Measurements from ENCODE around the gene CACNA2D3.

The CACNA2D3 gene

GRCh38 chr3:54668236-54668635 is 545.9 kb downstream of the CACNA2D3 start:
- H3K27me3 ChIP-seq (ENCODE audit: control insufficient read depth, insufficient read depth, low read length): no peaks in the 10 kb centered on the region
- H3K9ac ChIP-seq: no peak overlapping the region
- no peak overlapping the region for H3K4me3 ChIP-seq (ENCODE audit: low read depth, low read length)
- TF ChIP-seq CTCF (IDR thresholded peaks at IDR 0.05): no peak
- H3K9me3 ChIP-seq (ENCODE audit: control insufficient read depth, low read length): no peaks in the 10 kb centered on the region
- no peak overlapping the region for H3K4me2 ChIP-seq (ENCODE audit: low read length)
- no peaks in the 10 kb centered on the region for H3K36me3 ChIP-seq (ENCODE audit: control insufficient read depth, insufficient read depth, low read length)
- H3K4me1 ChIP-seq: no peaks in the 10 kb centered on the region
- H3K79me2 ChIP-seq: no peaks in the 10 kb centered on the region
- no peak overlapping the region for H2AFZ ChIP-seq
- H3K27ac ChIP-seq: no peak overlapping the region

GRCh38 chr3:54670201-54671000 is 548.0 kb downstream of the CACNA2D3 start:
- Histone ChIP-seq H3K27ac (no peak overlapping the region), H3K4me2 (ENCODE audit: low read length) (no peak overlapping the region), H3K4me3 (ENCODE audit: low read depth, low read length) (no peak overlapping the region), H3K79me2 (no peaks in the 10 kb centered on the region), H3K9ac (no peak overlapping the region), H3K27me3 (ENCODE audit: control insufficient read depth, insufficient read depth, low read length) (no peaks in the 10 kb centered on the region), H2AFZ (no peak overlapping the region), H3K36me3 (ENCODE audit: control insufficient read depth, insufficient read depth, low read length) (no peaks in the 10 kb centered on the region), H3K4me1 (no peaks in the 10 kb centered on the region), H3K9me3 (ENCODE audit: control insufficient read depth, low read length) (no peaks in the 10 kb centered on the region)
- TF ChIP-seq CTCF (IDR thresholded peaks at IDR 0.05): no peak

- H3K4me2 ChIP-seq (ENCODE audit: low read length): no peak overlapping the region
- H3K9ac ChIP-seq: no peak overlapping the region
- TF ChIP-seq CTCF (IDR thresholded peaks at IDR 0.05): no peak
- H3K27me3 ChIP-seq (ENCODE audit: control insufficient read depth, insufficient read depth, low read length): no peaks in the 10 kb centered on the region
- H2AFZ ChIP-seq: no peak overlapping the region
- H3K79me2 ChIP-seq: no peaks in the 10 kb centered on the region
- H3K36me3 ChIP-seq (ENCODE audit: control insufficient read depth, insufficient read depth, low read length): no peaks in the 10 kb centered on the region
- no peaks in the 10 kb centered on the region for H3K9me3 ChIP-seq (ENCODE audit: control insufficient read depth, low read length)
- H3K4me3 ChIP-seq (ENCODE audit: low read depth, low read length): no peak overlapping the region
- no peaks in the 10 kb centered on the region for H3K4me1 ChIP-seq
- no peak overlapping the region for H3K27ac ChIP-seq
These were observed 549.2 kb downstream of the CACNA2D3 start for GRCh38 chr3:54671511-54671910.

- Histone ChIP-seq H3K9ac (no peak overlapping the region), H2AFZ (no peak overlapping the region), H3K36me3 (ENCODE audit: control insufficient read depth, insufficient read depth, low read length) (no peaks in the 10 kb centered on the region), H3K27ac (no peak overlapping the region), H3K79me2 (no peaks in the 10 kb centered on the region), H3K27me3 (ENCODE audit: control insufficient read depth, insufficient read depth, low read length) (no peaks in the 10 kb centered on the region), H3K9me3 (ENCODE audit: control insufficient read depth, low read length) (no peaks in the 10 kb centered on the region), H3K4me1 (no peaks in the 10 kb centered on the region), H3K4me2 (ENCODE audit: low read length) (no peak overlapping the region), H3K4me3 (ENCODE audit: low read depth, low read length) (no peak overlapping the region)
- TF ChIP-seq CTCF (IDR thresholded peaks at IDR 0.05): no peak
These were observed 553.7 kb downstream of the CACNA2D3 start for GRCh38 chr3:54676087-54676486.

- Histone ChIP-seq H3K36me3 (ENCODE audit: control insufficient read depth, insufficient read depth, low read length) (no peaks in the 10 kb centered on the region), H3K27me3 (ENCODE audit: control insufficient read depth, insufficient read depth, low read length) (no peaks in the 10 kb centered on the region), H2AFZ (no peak overlapping the region), H3K9ac (no peak overlapping the region), H3K27ac (no peak overlapping the region), H3K79me2 (no peaks in the 10 kb centered on the region), H3K9me3 (ENCODE audit: control insufficient read depth, low read length) (no peaks in the 10 kb centered on the region), H3K4me2 (ENCODE audit: low read length) (no peak overlapping the region), H3K4me3 (ENCODE audit: low read depth, low read length) (no peak overlapping the region), H3K4me1 (no peaks in the 10 kb centered on the region)
- TF ChIP-seq CTCF (IDR thresholded peaks at IDR 0.05): no peak
These were observed 559.4 kb downstream of the CACNA2D3 start for GRCh38 chr3:54681706-54682105.

All from parathyroid adenoma (tissue), 2 donors.